Activated CD4-positive, alpha-beta T cell treated with anti-CD3 and anti-CD28 coated beads, Interleukin-2, amount 50 U/mL, for 48 hours (primary cell): ENCODE measurements around the gene TRIM71.
A peak's percentile ranks its signal among the peaks of the same experiment; 100 is the strongest.
"Not testable (repeated sequence)": the region's sequence is repeated elsewhere in the genome, so short reads cannot be mapped to it uniquely, and the experiment has no call there.

Source experiments
- DNase-seq, 2 experiments: peaks; one replicate each; pipeline ENCODE4 v3.0.0-alpha.2; 2020

Gene TRIM71

GRCh38 chr3:32892625-32893598 lies 75.1 kb downstream of the TRIM71 start:
- no peak for DNase-seq

- DNase-seq = no peak
These were observed 77.2 kb downstream of the TRIM71 start for GRCh38 chr3:32894977-32895376.

GRCh38 chr3:32895701-32896100 lies 77.9 kb downstream of the TRIM71 start:
- DNase-seq = no peak

GRCh38 chr3:32896143-32896542 lies 78.3 kb downstream of the TRIM71 start:
- DNase-seq = no peak

GRCh38 chr3:32897001-32897601 lies 79.3 kb downstream of the TRIM71 start:
- DNase-seq = no peak

GRCh38 chr3:32897981-32898623 lies 80.3 kb downstream of the TRIM71 start:
- no peak for DNase-seq

DNA sequence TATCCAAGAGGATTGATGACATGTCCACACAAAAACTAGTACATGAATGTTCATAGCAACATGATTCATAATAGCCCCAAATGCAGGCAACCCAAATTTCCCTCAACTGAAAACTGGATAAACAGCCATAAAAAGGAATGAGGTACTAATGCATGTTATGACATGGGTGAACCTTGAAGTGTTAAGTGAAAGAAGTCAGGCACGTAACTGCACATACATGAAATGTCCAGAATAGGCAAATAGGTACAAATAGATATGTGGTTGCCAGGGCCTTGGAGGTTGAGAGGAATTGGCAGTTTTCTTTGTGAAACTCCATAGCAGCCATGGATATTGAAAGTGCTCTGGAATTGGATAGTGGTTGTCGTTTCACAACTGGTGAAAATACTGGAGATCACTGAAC lies 81.5 kb downstream of the TRIM71 start:
- DNase-seq = no peak

- no peak for DNase-seq
These were observed 83.5 kb downstream of the TRIM71 start for GRCh38 chr3:32901005-32901932.

- peak; percentile 29 to 50 for DNase-seq
These were observed 85.1 kb downstream of the TRIM71 start for GRCh38 chr3:32902887-32903371.

GRCh38 chr3:32903953-32904352 lies 86.2 kb downstream of the TRIM71 start:
- DNase-seq = no peak

GRCh38 chr3:32909999-32910398 lies 92.2 kb downstream of the TRIM71 start:
- no peak for DNase-seq

DNA sequence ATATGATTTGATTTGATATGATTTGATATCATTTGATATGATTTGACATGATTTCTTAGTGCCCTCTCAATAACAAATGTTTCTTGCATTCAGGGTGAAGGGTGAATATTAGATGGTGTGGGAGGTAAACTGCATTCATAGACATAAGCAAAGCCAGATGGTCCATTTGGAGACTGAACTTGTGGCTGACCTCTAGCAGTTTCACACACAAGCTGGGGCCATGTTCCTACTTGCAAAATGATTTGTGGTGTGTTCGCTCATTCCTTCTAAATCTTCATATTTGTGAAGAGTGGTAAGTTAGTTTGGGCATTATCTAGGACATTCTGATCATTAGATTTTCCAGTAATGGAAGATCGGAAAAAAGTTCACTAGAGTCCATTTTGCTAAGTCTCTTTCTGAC lies 93.2 kb downstream of the TRIM71 start:
- DNase-seq = no peak

DNA sequence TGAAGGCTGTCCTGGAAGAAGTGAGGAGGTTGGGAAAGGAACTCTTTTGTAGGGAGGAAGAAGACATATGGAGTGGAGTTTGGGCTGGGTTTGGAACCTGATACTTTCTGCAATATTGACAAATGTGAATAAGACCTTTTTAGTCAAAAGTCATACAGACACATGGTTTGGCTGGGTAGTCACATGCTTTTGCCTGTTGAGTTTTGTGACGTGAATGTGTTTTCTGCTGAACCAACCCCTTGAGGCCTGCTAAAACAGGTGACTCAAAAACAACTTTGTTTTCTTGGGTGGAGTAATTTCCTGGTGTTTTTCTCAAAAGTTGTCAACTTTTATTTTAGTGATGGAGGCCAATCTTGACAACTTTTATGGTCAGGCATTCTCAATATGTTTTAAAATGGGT lies 94.2 kb downstream of the TRIM71 start:
- no peak for DNase-seq

DNA sequence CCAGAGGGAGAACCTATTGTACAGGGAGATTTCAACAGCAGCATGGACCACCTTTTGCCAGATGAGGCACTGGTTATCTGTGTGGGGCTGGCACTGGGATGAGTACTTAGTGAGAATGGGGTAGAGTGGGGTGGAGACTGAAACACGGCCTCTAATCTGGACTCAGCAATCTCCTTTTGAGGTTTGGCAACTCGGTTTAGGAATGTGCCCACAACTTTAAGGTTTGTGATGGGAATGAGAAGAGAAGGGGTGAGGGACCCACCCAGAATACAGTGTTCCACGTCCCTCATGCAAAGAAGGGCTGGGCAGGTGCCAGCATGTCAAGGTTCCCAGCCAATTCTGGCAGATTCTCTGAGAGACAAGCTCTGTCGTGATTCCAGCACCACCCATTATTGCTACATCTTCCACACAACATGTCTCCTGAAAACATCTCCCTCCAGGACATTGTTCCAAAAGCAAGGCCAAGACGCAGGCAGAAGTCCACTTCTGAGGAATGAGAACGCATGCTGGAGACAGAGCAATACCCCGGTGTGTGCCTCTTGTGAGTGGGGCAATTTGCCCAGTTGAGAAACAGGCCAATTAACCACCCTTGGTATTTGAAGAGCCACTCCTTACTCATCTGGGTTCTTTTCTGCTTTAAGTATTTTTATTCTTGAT lies 96.1 kb downstream of the TRIM71 start:
- no peak for DNase-seq

DNA sequence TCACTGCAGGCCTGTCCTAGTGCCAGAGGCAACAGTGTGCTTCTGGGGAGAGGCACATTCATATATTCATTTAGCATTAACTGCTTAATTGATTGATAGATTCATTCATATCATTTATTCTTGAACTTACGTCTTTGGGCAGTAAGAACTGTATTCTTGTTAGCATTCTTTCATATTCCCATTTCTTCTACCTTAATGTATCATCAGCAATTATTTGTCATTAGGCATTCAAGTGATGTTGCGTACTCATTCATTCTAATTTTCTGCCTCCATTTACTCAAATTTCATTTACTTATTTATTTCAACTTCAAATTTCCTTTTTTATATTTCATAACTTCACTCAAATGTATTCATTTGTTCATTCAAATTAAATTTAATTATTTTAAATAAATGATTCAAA lies 102.1 kb downstream of the TRIM71 start:
- no peak for DNase-seq

GRCh38 chr3:32922078-32922477 lies 104.3 kb downstream of the TRIM71 start:
- DNase-seq = no peak

DNA sequence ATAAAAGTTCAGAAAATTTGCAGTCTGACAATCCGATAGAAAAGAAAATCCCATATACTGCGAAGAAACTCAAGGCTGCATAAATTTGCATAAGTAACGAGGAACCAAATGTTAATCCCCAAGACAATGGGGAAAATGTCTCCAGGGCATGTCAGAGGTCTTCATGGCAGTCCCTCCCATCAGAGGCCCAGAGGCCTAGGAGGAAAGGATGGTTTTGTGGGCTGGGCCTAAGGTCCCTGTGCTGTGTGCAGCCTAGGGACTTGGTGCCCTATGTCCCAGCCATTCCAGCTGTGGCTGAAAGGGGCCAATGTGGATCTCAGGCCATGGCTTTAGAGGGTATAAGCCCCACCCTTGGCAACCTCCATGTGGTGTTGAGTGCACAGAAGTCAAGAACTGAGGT lies 112.4 kb downstream of the TRIM71 start:
- DNase-seq = no peak

- not testable (repeated sequence) for DNase-seq
These were observed 113.5 kb downstream of the TRIM71 start for GRCh38 chr3:32931273-32931672.

GRCh38 chr3:32934150-32934742 lies 116.4 kb downstream of the TRIM71 start:
- DNase-seq = peak in 1 of 2 experiments; percentile 26

- DNase-seq = no peak
These were observed 119.5 kb downstream of the TRIM71 start for GRCh38 chr3:32937331-32937730.

- DNase-seq = not testable (repeated sequence)
These were observed 121.9 kb downstream of the TRIM71 start for GRCh38 chr3:32939531-32940284.
